K562 (cell line): Measurements from ENCODE around the gene TEX22. TPM values are rescaled to one million over a fixed set of nuclear protein-coding genes. Genes with fewer than 3 reads are reported as not detected.

Experiments
- BRD4 ChIP-seq: fragments of 200-600 bp; sonication (generic); IDR thresholded peaks from 2 replicates; pipeline ENCODE4 v1.6.1; 2017; ENCODE audit warnings: inconsistent platforms
- COPS2 ChIP-seq: fragments of 450-650 bp; conservative IDR thresholded peaks from 2 replicates; pipeline ENCODE4 v1.6.1; 2016; ENCODE audit warnings: mild to moderate bottlenecking, moderate library complexity
- E2F6 ChIP-seq, 2 experiments: IDR thresholded peaks; 2 replicates each; pipeline ENCODE4 v1.6.1; 2011; ENCODE audit warnings: borderline replicate concordance in 1 of 2, control low read depth in 1 of 2, low read depth in 1 of 2, low read length in 1 of 2, mild to moderate bottlenecking in 1 of 2, mixed read lengths in 1 of 2, moderate library complexity in 1 of 2; ENCODE audit not compliant: insufficient read depth in 1 of 2, insufficient read length in 1 of 2, poor library complexity in 1 of 2, severe bottlenecking in 1 of 2; ENCODE audit errors: extremely low read depth in 1 of 2
- IRF2 ChIP-seq: sonication (generic); formaldehyde crosslinking; IDR thresholded peaks from 2 replicates; pipeline ENCODE4 v1.8.1; 2022; ENCODE audit warnings: mild to moderate bottlenecking, missing genetic modification reagents
- IRF9 ChIP-seq: fragments of 450-650 bp; IDR thresholded peaks from 2 replicates; pipeline ENCODE4 v1.6.1; 2016; ENCODE audit warnings: missing biosample characterization, missing genetic modification characterization
- JUND ChIP-seq, 2 experiments: IDR thresholded peaks; 2 replicates in 1 of 2; 3 replicates in 1 of 2; pipeline ENCODE4 v1.6.1; 2011; ENCODE audit warnings: borderline replicate concordance in 2 of 2, low read depth in 2 of 2, low read length in 2 of 2, improper control_type of control experiment in 1 of 2, missing biosample characterization in 1 of 2, missing genetic modification characterization in 1 of 2, missing genetic modification reagents in 1 of 2
- KDM2B ChIP-seq: fragments of 250-450 bp; sonication (Bioruptor Pico); IDR thresholded peaks from 2 replicates; pipeline ENCODE4 v1.8.0; 2021; ENCODE audit warnings: mild to moderate bottlenecking, moderate library complexity
- LARP7 ChIP-seq: fragments of 450-650 bp; IDR thresholded peaks from 2 replicates; pipeline ENCODE4 v1.6.1; 2016
- MAFF ChIP-seq: IDR thresholded peaks from 2 replicates; pipeline ENCODE4 v1.6.1; 2012; ENCODE audit warnings: low read length, improper control_type of control experiment
- MAX ChIP-seq: sonication (generic); formaldehyde crosslinking; IDR thresholded peaks from 2 replicates; pipeline ENCODE4 v1.9.0; 2022; ENCODE audit warnings: mild to moderate bottlenecking, missing genetic modification reagents
- POLR2B ChIP-seq: fragments of 450-650 bp; IDR thresholded peaks from 2 replicates; pipeline ENCODE4 v1.6.1; 2018; ENCODE audit warnings: low read depth; ENCODE audit not compliant: partially characterized antibody
- SMARCB1 ChIP-seq: IDR thresholded peaks from 2 replicates; pipeline ENCODE4 v1.6.1; 2011; ENCODE audit warnings: improper control_type of control experiment, low read depth; ENCODE audit not compliant: insufficient read length
- SOX6 ChIP-seq: fragments of 450-650 bp; IDR thresholded peaks from 2 replicates; pipeline ENCODE4 v1.6.1; 2014; ENCODE audit warnings: mild to moderate bottlenecking
- STAG1 ChIP-seq: sonication (generic); formaldehyde crosslinking; IDR thresholded peaks from 2 replicates; pipeline ENCODE4 v1.5.0; 2020; ENCODE audit warnings: missing genetic modification reagents, borderline replicate concordance
- XRCC5 ChIP-seq: fragments of 200-400 bp; formaldehyde crosslinking; IDR thresholded peaks from 2 replicates; pipeline ENCODE4 v1.6.1; 2017; ENCODE audit warnings: low read depth, mild to moderate bottlenecking, low read length
- ZHX1 ChIP-seq: fragments of 150-350 bp; conservative IDR thresholded peaks from 2 replicates; pipeline ENCODE4 v1.6.1; 2014; ENCODE audit warnings: low read length
- ZKSCAN3 ChIP-seq: fragments of 250-450 bp; sonication (Bioruptor Pico); IDR thresholded peaks from 2 replicates; pipeline ENCODE4 v1.4.0; 2020
- ZNF263 ChIP-seq: sonication (generic); formaldehyde crosslinking; IDR thresholded peaks from 2 replicates; pipeline ENCODE4 v1.8.0; 2022; ENCODE audit warnings: mild to moderate bottlenecking, missing genetic modification reagents, borderline replicate concordance
- ZNF280B ChIP-seq: fragments of 250-450 bp; sonication (Bioruptor Pico); IDR thresholded peaks from 2 replicates; pipeline ENCODE4 v1.5.1; 2021; ENCODE audit warnings: mild to moderate bottlenecking
- ZNF347 ChIP-seq: fragments of 450-650 bp; formaldehyde crosslinking; IDR thresholded peaks from 2 replicates; pipeline ENCODE4 v1.4.0; 2020; ENCODE audit warnings: low read depth, mild to moderate bottlenecking, moderate library complexity
- ZNF445 ChIP-seq: fragments of 250-450 bp; sonication (Bioruptor Pico); IDR thresholded peaks from 2 replicates; pipeline ENCODE4 v1.4.0; 2020; ENCODE audit warnings: low read depth, mild to moderate bottlenecking, moderate library complexity
- polyA plus RNA-seq, 8 experiments: library from polyadenylated mRNA; depleted of rRNA in 4 of 8; stranded (reverse) in 5 of 8; unstranded in 3 of 8; fragments of >200 nt; fragmentation: Nextera tagmentation in 2 of 8; fragmentation: Illumina TruSeq in 1 of 8; extraction: Ambion mirVana in 2 of 8; extraction: Trizol in 1 of 8; gene quantifications; 2 replicates each; pipeline versions ENCODE4 v1.2.1 to v1.2.3, GENCODE V29; 2011 to 2014; ENCODE audit warnings: inconsistent platforms in 1 of 8, missing spikeins in 1 of 8
- total RNA-seq, 7 experiments: library from RNA; depleted of rRNA in 6 of 7; stranded (reverse); fragments of >200 nt in 6 of 7; fragmentation: Illumina TruSeq in 2 of 7; extraction: Trizol in 2 of 7; gene quantifications; 2 replicates each; pipeline versions ENCODE4 v1.2.1 to v1.2.3, GENCODE V29; 2011 to 2021; ENCODE audit warnings: low replicate concordance in 1 of 7

Gene TEX22
- total and polyA plus RNA-seq, 9 of the 15 experiments (the other 6 are each of a cell fraction or from before 2014, with no cell fraction given) = 0.04 to 1.7 (median 0.23) TPM; not detected in 2

- TF ChIP-seq SMARCB1 (no peak), LARP7 (no peak), COPS2 (no peak), POLR2B (no peak), XRCC5 (no peak), IRF2 (CRISPR knock-in tag) (no peak), MAX (CRISPR knock-in tag) (peak; percentile 68), E2F6 (IDR thresholded peaks at IDR 0.05; ENCODE audit: borderline replicate concordance in 1 of 2, extremely low read depth in 1 of 2, insufficient read depth in 1 of 2, insufficient read length in 1 of 2, low read depth in 1 of 2, low read length in 1 of 2, poor library complexity in 1 of 2, severe bottlenecking in 1 of 2) (peak; percentile 39 to 77), ZKSCAN3 (no peak), ZNF347 (CRISPR knock-in tag) (no peak), ZHX1 (no peak), KDM2B (CRISPR knock-in tag) (no peak), ZNF445 (no peak), BRD4 (no peak), IRF9 (tag) (no peak), STAG1 (CRISPR knock-in tag) (no peak), MAFF (no peak), SOX6 (no peak), ZNF280B (CRISPR knock-in tag) (no peak), ZNF263 (CRISPR knock-in tag) (0 out of 2 replicates have a peak, but pooled peaks have one; percentile 29), JUND (IDR thresholded peaks at IDR 0.05; ENCODE audit: borderline replicate concordance, low read depth, low read length) (no peak), JUND (tag; IDR thresholded peaks at IDR 0.05; ENCODE audit: borderline replicate concordance, low read depth, low read length) (no peak)
Observed at GRCh38 chr14:105414456-105415371, 16.4 kb downstream of the TEX22 start (continued).
